ENCODE data around the gene TMED1.

GRCh38 chr19:10797078-10797477, 38.9 kb downstream of the TMED1 start:
- TF ChIP-seq, protein P1, sequence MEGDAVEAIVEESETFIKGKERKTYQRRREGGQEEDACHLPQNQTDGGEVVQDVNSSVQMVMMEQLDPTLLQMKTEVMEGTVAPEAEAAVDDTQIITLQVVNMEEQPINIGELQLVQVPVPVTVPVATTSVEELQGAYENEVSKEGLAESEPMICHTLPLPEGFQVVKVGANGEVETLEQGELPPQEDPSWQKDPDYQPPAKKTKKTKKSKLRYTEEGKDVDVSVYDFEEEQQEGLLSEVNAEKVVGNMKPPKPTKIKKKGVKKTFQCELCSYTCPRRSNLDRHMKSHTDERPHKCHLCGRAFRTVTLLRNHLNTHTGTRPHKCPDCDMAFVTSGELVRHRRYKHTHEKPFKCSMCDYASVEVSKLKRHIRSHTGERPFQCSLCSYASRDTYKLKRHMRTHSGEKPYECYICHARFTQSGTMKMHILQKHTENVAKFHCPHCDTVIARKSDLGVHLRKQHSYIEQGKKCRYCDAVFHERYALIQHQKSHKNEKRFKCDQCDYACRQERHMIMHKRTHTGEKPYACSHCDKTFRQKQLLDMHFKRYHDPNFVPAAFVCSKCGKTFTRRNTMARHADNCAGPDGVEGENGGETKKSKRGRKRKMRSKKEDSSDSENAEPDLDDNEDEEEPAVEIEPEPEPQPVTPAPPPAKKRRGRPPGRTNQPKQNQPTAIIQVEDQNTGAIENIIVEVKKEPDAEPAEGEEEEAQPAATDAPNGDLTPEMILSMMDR (IDR thresholded peaks at IDR 0.05; ENCODE audit: poor library complexity) = no peak
- TF ChIP-seq EZH2 (IDR thresholded peaks at IDR 0.05; ENCODE audit: borderline replicate concordance) = no peak
